Occipital lobe (tissue), 2 donors: ENCODE data around the gene BCAT1. TPM values are rescaled to one million over a fixed set of nuclear protein-coding genes. Genes with fewer than 3 reads are reported as not detected.
"Not testable (repeated sequence)": the region's sequence is repeated elsewhere in the genome, so short reads cannot be mapped to it uniquely, and the experiment has no call there.

Source experiments
- DNase-seq: peaks from one replicate; lab custom pipeline; 2025; lab: John Stamatoyannopoulos, UW
- total RNA-seq: library from RNA; depleted of rRNA; stranded (reverse); fragments of >200 nt; gene quantifications from one replicate; pipeline ENCODE4 v1.2.3, GENCODE V29; 2014

The BCAT1 gene
- total RNA-seq, 1 donor from 2014 or later: 45.2 TPM

DNA sequence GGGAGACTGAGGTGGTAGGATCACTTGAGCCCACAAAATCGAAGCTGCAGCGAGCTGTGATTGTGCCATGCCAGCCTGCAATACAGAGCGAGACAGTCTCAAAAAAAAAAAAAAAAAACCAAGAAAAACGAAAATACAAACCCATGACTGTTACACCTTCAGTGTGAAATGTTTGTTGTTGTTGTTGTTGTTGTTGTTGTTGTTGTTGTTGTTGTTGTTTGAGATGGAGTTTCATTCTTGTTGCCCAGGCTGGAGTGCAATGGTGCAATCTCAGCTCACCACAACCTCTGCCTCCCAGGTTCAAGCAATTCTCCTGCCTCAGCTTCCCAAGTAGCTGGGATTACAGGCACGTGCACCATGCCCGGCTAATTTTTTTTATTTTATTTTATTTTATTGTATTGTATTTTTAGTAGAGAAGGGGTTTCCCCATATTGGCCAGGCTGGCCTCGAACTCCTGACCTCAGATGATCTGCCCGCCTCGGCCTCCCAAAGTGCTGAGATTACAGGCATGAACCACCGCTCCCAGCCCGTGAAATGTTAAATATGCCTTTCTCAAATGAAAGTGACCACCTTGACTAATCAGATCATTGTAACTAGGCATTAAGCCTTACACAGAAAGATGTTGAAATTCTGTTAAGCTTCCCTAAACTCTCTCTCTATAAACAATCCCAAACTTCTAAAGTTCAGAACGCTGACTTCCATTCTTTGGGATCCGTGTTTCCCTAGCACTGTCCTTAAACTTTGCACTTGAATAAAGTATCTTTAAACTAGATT is 20.2 kb downstream of the BCAT1 start:
- not testable (repeated sequence) for DNase-seq

DNA sequence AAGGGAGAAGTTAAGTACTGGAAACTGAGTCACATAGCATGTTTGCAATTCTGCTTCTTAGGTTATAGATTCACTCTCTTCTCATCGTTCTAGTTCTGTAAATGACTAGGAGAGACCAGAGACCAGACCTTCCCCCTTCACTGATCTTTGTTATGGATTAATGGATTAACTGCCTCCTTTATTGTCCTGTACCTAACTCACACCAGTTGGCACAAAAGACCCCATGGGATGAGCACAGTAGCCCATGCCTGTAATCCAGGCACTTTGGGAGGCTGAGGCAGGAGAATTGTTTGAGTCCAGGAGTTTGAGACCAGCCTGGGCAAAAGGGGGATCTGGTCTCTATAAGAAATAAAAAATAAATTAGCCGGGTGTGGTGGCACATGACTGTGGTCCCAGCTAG is 20.8 kb downstream of the BCAT1 start:
- DNase-seq: no peak

DNA sequence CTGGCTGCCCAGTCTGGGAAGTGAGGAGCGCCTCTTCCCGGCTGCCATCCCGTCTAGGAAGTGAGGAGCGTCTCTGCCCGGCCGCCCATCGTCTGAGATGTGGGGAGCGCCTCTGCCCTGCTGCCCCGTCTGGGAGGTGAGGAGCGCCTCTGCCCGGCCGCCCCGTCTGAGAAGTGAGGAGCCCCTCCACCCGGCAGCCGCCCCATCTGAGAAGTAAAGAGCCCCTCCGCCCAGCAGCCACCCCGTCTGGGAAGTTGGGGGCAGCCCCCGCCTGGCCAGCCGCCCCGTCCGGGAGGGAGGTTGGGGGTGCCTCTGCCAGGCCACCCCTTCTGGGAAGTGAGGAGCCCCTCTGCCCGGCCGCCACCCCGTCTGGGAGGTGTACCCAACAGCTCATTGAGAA is 22.8 kb downstream of the BCAT1 start:
- DNase-seq: not testable (repeated sequence)

DNA sequence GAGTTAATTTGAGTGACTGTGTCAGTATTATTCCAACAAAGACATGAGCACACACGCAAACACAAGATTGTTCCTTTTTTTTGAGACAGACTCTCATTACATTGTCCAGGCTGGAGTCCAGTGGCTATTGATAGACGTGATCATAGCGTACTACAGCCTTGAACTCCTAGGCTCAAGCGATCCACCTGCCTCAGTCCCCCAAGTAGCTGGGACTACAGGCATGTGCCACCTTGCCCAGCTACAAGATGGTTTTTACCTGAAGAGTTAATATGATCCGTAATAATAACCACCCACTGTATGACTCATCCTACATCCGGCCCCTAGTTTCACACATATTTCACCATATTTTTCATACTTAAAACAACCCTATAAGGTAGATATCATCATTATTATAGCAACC is 26.8 kb downstream of the BCAT1 start:
- no peak for DNase-seq

DNA sequence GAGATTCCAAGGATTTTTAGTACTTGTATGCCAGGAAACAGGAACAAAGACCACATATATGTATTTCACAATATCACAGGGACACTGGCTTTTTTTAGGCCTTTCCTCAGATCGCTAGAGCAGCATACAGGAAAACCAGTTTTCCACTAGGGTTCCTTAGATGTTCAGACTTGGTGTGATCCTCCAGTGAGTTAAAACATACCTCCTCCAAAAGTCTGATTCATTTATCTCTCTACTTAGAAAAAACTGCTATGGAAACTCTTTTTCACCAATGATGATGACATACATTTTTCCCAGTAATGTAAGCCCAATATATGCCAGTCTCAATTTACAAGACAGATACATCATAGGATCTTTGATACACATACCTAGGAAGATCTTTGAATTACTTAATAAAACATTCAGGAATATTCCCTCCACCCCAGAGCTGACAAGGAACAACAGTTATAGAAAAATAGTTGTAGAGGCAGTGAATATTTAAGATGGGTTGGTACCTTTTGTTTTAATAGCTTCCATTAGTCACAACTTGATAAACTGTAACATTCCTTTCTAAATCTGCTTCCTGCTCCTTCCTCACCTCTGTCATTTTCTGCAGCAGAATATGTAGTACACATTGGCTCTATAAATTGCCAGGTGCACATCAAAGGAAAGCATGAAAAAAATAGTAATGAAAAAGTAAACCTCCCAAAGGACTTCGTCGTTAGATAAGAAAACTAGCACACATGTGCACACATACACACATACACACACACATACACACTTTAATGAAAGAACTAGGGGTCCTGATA is 27.5 kb downstream of the BCAT1 start:
- no peak for DNase-seq

DNA sequence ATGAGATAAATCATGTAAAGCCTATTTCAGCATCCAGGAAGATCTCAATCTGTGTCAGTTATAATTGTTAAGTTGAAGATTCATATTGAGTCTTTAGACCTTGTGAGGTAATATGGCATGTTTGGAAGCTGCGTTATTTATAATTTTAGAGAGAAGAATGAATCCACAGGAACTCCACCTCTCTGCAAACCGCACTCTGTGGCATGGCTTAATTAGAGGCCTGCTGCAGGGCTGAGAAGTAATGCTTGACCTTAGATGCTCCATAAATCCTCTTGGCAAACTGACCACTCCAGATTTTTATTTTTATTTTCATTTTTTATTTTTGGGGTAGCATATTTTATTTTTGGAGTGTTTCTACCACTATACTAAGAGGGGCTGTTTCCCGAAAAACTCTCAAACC is 28.8 kb downstream of the BCAT1 start:
- DNase-seq: no peak

DNA sequence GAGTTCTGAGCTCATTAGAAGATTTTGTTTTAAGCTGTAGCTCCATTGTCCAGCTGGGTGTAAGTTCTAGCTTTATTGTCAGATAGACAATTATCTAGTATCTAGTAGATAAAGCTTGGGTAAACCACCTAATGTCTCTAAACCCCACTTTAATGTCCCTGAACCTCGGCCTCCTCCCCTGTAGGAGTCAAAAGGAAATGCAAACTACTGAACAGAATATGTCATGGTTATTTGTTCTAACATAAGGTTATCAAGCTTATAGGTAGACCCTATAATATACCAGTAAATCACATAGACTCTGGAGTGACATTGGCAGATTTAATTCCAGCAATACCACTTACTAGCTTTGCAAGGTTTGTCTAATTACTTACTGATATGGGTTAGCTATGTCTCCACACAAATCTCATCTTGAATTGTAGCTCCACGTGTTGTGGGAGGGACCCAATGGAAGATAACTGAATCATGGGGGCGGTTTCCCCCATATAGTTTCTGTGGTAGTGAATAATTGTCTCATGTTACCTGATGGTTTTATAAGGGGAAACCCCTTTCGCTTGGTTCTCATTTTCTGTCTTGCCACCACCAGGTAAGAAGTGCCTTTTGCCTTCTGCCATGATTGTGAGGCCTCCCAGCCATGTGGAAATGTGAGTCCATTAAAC is 29.4 kb downstream of the BCAT1 start:
- no peak for DNase-seq

DNA sequence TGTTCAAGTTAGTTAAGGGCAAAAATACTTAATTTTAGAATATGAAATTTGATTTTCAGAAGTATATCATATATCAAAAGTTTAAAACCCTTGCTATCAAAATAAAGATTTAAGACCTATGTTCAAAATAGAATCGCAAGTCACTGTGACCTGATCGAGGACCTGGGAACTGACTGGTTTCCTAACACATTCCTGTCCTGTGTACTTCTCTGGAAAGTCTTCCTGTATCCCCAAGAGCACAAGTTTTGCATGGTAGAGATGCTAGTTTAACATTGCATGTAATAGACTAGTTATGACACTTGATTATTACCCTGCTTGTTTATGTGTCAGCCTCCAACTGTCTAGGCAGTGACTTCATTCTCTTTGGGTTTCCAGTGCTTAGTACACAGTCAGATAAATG is 30.3 kb downstream of the BCAT1 start:
- DNase-seq: no peak

DNA sequence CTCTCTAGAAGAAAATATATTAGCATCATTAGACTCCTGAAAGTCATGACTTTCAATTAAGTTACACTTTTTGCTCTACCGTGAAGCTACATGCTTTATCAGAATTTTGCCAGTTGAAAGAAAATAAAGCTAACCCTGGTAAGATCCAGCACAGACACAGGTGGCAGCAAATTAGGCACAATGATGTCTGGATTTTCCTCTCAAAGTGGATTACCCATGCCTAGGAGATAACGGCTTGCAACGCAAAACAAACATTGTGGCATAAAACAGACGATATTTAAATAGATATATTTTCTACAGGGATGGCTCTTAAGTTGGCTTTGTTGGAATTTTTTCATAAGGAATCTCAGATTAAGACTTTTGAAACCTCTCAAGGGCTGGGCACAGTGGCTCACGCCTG is 33.4 kb downstream of the BCAT1 start:
- no peak for DNase-seq

DNA sequence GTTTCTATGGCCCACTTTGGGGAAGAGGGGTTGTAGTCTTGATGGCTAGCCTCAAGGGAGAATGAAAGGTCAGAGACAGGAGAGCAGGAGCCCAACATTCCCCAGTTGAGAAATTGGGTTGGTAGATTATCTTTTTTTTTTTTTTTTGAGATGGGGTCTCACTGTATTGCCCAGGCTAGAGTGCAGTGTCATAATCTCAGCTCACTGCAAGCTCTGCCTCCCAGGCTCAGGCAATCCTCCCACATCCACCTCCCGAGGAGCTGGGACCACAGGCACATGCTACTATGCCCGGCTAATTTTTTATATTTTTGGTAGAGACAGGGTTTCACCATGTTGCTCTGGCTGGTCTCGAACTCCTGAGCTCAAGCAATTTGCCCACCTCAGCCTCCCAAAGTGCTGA is 34.9 kb downstream of the BCAT1 start:
- no peak for DNase-seq

DNA sequence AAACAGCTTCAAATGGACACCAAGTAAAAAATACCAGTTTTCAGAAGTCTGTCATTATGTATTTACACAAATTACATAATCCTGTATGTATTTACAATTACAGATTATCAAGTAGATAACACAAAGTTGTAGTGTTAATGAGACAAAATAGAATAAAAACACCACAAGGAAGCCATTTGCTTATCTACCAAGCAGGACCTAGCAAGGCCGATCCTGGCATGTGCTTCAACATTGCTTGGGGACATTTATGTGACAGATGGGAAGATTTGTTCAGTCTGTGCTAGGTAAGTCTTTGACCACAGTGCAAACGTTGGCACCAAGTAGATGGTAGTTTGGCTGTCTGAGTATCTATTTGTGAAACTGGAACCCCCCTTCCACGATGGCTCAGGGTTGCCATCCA is 35.8 kb downstream of the BCAT1 start:
- no peak for DNase-seq

DNA sequence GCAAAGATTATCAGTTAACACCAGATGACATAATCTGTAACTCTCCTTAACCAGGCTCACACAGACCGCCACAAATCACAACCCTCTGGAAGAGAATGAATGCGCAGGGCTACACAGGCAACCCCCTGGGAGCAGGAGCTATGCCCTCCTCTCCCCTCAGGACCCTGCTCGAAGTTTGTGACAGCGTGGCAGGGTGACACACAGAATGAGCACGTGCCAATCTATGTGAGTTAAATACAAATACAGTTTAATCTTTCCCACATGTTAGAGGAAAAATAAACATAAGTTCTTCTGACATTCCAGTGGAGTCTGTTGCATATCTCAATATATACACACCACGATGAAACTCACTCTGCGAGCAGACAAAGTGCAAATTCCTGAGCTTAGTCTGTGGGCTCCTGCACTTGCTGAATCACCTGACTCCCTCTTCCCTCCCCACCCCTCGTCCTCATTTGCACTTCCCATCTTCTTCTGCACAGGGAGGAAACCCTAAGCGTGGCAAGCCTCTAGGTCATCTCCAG is 37.6 kb downstream of the BCAT1 start:
- DNase-seq: no peak

DNA sequence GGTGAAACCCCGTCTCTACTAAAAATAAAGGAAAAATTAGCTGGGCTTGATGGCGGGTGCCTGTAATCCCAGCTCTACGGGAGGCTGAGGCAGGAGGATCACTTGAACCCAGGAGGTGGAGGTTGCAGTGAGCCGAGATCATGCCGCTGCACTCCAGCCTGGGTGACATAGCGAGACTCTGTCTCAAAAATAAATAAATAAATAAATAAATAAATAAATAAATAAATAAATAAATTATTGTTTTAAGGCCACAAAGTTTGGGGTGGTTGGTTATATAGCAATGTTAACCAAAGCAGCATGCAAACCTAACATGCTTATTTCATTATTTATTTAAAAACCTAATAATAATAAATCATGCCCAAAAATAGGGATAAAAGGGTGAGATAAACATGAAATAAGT is 38.7 kb downstream of the BCAT1 start:
- not testable (repeated sequence) for DNase-seq

DNA sequence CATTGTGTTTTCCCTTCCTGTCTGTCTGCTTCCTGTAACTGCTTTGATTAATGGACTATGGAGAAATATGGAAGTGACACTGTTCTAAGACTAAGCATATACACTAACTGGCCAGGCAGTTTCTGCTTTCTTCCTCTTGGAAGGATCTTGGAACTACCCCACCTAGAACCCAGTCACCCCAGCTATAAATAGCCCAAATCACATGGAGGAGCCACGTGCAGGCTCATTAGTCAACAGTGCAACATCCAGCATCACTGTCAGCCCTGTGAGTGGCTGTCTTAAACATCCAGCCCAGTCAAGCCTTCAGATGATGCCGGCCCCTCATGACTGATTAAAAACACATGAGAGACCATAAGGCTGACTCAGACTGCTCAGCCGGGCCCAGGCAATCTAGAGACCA is 39.2 kb downstream of the BCAT1 start:
- no peak for DNase-seq

DNA sequence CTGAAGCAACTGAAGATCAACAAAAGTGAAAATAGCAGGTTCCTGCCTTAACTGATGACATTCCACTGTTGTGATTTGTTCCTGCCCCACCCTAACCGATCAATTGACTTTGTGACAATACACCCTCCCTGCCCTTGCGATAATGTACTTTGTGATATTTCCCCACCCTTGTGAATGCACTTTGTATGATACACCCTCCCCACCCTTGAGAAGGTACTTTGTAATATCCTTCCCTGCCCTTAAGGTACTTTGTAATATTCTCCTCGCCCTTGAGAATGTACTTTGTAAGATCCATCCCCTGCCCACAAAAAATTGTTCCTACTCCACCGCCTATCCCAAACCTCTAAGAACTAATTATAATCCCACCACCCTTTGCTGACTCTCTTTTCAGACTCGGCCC is 41.4 kb downstream of the BCAT1 start:
- DNase-seq: no peak

DNA sequence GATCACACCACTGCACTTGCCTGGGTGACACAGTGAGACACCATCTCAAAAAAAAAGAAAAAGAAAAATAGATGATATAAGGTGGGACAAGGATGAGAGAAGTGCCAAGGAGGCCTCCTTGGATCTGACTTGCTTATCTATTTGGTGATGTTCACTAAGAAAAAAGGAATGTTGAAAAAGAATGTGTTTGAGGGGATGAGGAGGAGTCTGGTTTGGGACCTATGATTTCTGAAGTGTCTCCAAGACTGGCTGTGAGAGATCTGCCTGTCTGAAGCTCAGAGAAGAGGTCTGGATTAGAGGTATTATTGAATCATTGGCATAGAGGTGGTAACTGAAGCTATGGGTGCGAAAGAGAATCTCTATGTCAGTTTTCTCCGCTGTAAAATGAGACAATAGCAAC is 42.8 kb downstream of the BCAT1 start:
- no peak for DNase-seq

DNA sequence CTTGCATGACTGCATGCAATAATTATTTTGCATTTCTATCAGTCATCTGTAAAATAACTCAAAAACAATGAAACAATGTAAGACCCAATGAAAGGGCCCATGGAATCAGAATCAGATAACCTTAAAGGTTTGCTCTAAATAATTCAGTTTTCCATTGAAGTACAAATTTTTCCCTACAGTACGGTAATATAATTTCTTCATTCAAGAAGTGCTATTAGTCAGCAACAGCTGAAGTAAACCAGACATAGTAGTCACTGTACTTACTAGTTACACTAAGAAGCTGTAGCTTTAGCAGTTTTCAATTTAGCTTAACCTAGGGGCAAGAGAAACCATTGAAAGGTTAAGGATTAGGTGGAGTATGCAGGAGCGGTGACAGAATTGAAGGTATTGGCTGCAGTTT is 43.5 kb downstream of the BCAT1 start:
- DNase-seq: no peak

DNA sequence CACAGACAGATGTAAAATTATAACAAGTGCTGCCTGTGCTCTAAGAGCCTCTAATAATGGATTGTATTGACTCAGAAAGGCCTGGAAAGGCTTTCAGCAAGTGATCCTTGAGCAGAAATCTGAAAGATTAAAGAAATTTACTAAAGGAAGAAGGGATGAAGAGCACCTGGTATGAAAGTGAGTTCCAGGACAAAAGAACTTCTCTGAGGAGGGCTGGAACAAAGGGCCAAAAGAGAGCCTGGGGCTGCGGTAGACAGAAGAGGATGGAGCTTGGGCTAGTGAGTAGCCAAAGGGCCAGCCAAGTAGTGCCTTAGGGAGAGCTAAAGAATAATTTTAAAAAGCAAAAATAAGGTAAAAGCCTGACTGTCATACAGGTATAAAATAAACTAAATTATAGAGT is 44.0 kb downstream of the BCAT1 start:
- DNase-seq: no peak

DNA sequence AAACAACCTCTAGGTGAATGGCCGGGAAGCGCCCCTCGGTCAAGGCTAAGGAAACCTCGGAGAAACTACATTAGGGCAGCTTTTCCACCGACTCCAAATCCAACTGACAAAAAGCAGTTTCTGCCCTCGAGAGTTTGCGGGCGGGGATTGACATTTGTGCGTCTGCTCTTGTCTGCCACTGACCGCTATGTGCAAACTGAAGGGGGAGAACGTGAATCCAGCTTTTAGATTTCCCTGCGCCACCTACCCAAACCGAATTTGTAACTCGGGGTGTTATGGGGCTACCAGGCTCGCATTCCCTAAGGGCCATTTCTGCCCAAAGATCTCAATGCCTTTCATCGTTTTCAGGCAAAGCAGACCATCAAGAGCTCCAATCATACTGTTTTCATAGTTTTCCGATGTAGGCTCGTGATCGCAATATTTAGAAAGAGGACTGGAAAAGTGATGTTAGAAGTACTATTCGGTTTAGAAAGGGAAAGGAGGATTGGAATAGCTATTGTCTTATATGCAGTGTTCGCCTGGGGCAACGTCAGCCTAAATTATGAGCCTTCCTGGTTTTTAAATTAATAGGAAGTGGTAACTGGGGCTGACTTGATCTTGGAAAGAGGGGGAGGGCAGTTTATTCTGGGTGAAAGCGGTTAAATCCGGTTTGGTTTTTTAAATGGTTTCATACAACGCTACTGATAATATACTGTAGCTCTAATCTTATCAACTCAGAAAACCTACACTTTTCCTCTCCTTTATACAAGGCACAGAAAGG is 45.4 kb downstream of the BCAT1 start:
- DNase-seq: peak; percentile 71

DNA sequence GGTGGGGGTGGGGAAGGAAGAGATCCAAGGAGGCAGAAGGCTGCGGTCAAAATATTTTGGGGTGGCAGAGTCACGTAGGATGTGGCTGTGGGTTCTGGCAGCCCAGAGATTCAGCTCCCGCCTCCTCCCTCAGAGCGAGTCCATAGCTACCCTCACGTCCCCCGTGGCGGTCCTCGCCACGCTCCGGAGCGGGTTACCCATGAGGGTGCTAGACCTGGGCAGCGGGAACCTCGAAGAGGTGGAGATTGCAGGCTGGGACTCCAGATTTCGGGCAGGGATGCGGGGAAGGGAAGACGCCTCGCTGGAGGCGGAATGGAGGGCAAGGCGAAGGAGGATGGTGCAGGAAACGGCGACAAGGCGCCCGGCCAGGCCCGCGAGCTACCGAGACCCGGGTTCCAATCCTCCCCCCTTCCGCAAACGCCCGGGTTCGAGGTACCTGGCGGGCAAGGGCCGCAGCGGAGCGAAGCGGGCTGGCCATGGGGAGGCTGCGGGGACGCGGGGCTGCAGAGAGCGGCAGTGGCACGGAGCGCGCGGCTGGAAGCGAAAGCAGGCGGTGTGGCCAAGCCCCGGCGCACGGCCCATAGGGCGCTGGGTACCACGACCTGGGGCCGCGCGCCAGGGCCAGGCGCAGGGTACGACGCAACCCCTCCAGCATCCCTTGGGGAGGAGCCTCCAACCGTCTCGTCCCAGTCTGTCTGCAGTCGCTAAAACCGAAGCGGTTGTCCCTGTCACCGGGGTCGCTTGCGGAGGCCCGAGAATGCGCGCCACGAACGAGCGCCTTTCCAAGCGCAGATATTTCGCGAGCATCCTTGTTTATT is 46.2 kb downstream of the BCAT1 start:
- peak; percentile 71 for DNase-seq
